ENCODE data around the gene TMEM156.
"Not testable (repeated sequence)": the region's sequence is repeated elsewhere in the genome, so short reads cannot be mapped to it uniquely, and the experiment has no call there.

TMEM156 gene

GRCh38 chr4:39043058-39043860, 11.1 kb upstream of the TMEM156 start:
- DNase-seq: no peak

GRCh38 chr4:39042366-39042765, 10.2 kb upstream of the TMEM156 start:
- no peak for DNase-seq

- DNase-seq: no peak
Measured at GRCh38 chr4:39039108-39039507, 6.9 kb upstream of the TMEM156 start.

- DNase-seq: no peak
Measured at GRCh38 chr4:39037941-39038340, 5.7 kb upstream of the TMEM156 start.

GRCh38 chr4:39037491-39037825, 5.2 kb upstream of the TMEM156 start:
- no peak for DNase-seq

- no peak for DNase-seq
Measured at GRCh38 chr4:39036172-39036571, 4.0 kb upstream of the TMEM156 start.

- not testable (repeated sequence) for DNase-seq
Measured at GRCh38 chr4:39031590-39032020, 604 bp downstream of the TMEM156 start.

GRCh38 chr4:39030725-39031124, 1.5 kb downstream of the TMEM156 start:
- DNase-seq: no peak

- no peak for DNase-seq
Measured at GRCh38 chr4:39029752-39030694, 2.2 kb downstream of the TMEM156 start.

- no peak for DNase-seq
Measured at GRCh38 chr4:39026096-39026495, 6.1 kb downstream of the TMEM156 start.

GRCh38 chr4:39025552-39026085, 6.6 kb downstream of the TMEM156 start:
- DNase-seq: no peak

GRCh38 chr4:39024311-39024865, 7.8 kb downstream of the TMEM156 start:
- no peak for DNase-seq

- no peak for DNase-seq
Measured at GRCh38 chr4:39023059-39023458, 9.2 kb downstream of the TMEM156 start.

GRCh38 chr4:39022241-39022640, 10.0 kb downstream of the TMEM156 start:
- DNase-seq: no peak

- no peak for DNase-seq
Measured at GRCh38 chr4:39021631-39022030, 10.6 kb downstream of the TMEM156 start.

- no peak for DNase-seq
Measured at GRCh38 chr4:39020130-39020529, 12.1 kb downstream of the TMEM156 start.

- no peak for DNase-seq
Measured at GRCh38 chr4:39014028-39014427, 18.2 kb downstream of the TMEM156 start.

- DNase-seq: no peak
Measured at GRCh38 chr4:39004758-39005157, 27.5 kb downstream of the TMEM156 start.

GRCh38 chr4:39002058-39002457, 30.2 kb downstream of the TMEM156 start:
- not testable (repeated sequence) for DNase-seq

GRCh38 chr4:38995660-38996005, 36.6 kb downstream of the TMEM156 start:
- no peak for DNase-seq

- DNase-seq: no peak
Measured at GRCh38 chr4:38994135-38994534, 38.1 kb downstream of the TMEM156 start.

GRCh38 chr4:38993683-38994082, 38.5 kb downstream of the TMEM156 start:
- DNase-seq: no peak

- no peak for DNase-seq
Measured at GRCh38 chr4:38990241-38990640, 42.0 kb downstream of the TMEM156 start.

GRCh38 chr4:38989487-38989886, 42.7 kb downstream of the TMEM156 start:
- no peak for DNase-seq
